ENCODE measurements around the gene KIRREL3.

The KIRREL3 gene

DNA sequence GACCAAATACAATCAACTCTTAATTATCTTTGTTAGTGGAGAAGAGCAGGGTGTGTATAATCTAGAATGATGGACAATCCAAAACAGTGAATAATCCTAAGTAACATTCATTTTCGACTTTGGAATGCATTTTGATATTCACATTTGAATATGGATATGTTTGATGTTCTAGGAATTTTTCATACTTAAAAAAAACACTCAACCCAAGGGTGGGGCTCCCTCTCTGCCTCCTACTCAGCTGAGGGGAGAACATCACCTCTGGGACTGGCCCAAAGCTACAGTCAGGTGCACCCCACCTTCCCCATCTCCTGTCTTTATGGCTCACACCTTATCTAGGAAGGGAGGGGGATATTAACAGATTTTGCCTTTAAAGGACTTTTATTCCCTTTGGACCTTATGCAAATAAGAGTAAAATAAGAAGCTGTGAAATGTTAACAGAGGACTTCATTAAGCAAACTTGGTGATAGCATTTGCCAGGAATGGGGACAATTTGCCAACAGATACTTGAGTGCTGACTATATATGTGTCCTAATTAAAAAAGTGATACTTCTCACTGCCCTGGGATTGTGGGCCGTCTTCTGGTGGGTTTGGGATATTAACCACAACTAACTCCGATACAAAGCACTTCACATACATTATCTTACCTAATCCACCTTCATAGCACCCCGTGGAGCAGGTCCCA, 458.1 kb downstream of the KIRREL3 start:
- TF ChIP-seq, protein P1, sequence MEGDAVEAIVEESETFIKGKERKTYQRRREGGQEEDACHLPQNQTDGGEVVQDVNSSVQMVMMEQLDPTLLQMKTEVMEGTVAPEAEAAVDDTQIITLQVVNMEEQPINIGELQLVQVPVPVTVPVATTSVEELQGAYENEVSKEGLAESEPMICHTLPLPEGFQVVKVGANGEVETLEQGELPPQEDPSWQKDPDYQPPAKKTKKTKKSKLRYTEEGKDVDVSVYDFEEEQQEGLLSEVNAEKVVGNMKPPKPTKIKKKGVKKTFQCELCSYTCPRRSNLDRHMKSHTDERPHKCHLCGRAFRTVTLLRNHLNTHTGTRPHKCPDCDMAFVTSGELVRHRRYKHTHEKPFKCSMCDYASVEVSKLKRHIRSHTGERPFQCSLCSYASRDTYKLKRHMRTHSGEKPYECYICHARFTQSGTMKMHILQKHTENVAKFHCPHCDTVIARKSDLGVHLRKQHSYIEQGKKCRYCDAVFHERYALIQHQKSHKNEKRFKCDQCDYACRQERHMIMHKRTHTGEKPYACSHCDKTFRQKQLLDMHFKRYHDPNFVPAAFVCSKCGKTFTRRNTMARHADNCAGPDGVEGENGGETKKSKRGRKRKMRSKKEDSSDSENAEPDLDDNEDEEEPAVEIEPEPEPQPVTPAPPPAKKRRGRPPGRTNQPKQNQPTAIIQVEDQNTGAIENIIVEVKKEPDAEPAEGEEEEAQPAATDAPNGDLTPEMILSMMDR (conservative IDR thresholded peaks at IDR 0.05; ENCODE audit: control insufficient read depth, insufficient read depth, low read depth, low read length), result no peak
- H3K4me3 ChIP-seq (ENCODE audit: control insufficient read depth, low read depth, low read length), result no peak overlapping the region
- no peak for DNase-seq (ENCODE audit: low read depth)

DNA sequence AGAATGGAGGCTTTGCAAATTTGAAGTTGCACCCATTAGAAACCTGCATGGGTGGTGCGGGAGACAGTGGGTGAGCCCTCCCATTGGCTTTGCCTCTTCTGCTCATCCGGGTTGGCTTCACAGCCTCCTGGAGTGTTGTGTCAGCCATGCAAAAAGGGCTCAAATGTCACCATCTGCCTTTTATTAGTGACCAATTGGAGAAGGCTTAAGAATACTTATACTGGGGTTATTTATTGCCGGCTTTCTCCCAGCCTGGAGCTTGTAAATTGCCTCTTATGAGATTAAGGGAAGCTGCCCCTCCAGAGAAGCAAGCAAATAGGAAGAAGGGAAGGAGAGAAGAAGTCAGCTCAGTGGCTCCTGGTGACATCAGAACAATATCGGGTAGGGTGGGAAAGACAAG, 462.5 kb downstream of the KIRREL3 start:
- DNase-seq (ENCODE audit: low read depth), result no peak
- H3K4me3 ChIP-seq (ENCODE audit: control insufficient read depth, low read depth, low read length), result no peak overlapping the region
- TF ChIP-seq, protein P1 (conservative IDR thresholded peaks at IDR 0.05; ENCODE audit: control insufficient read depth, insufficient read depth, low read depth, low read length), result no peak

DNA sequence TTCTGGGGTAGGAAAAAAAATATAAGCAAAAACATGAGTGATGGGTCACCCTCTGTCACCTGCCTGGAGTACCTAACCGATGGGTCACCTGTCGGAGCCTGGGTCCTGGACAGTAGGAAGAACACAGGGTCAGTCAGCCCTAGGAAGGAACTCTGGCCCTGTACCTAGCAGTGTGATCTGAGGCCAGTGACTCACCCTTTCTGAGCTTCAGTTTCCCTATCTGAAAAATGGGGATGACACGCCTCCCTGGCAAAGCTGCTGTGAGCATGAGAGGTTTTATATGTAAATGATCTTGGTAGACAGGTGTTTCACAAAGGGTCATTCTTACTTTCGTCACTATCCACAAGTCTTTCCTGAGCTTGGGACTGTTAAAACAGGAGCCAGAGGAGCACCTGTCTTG, 463.1 kb downstream of the KIRREL3 start:
- DNase-seq (ENCODE audit: low read depth), result no peak
- H3K4me3 ChIP-seq (ENCODE audit: control insufficient read depth, low read depth, low read length), result no peak overlapping the region
- TF ChIP-seq, protein P1 (conservative IDR thresholded peaks at IDR 0.05; ENCODE audit: control insufficient read depth, insufficient read depth, low read depth, low read length), result no peak

DNA sequence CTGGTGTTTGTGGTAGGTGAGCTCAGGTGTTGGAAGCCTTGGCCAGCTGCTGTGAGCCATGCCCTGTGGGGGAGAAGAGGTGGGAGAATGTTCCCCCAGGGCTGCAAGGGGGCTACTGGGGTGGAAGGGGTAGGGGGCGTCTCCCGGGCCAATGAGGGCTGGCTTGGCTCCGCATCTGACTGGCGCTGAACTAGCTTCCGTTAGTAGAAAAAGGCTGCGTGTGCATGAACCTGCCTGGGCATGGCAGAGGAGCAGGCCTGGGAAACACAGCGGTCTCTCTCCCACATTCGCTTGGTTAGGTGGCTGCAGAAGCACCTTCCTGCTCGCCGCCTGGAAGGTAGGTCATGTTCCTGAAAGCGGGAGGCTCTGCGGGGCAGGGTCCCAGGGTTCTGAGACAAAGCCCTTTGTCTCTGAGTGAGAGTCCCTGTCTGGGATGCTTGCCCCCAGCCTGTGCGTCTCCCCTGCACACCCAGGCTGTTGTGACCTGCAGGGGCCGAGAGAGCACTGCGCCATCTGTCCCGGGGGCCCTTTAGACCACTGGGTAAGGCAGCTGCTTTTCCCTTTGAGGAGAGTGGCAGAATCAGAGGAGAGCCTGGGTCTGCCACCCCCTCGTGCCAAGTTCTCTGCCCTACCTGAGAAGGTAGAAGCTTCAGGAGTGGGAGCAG, 466.3 kb downstream of the KIRREL3 start:
- TF ChIP-seq, protein P1 (conservative IDR thresholded peaks at IDR 0.05; ENCODE audit: control insufficient read depth, insufficient read depth, low read depth, low read length), result no peak
- DNase-seq (ENCODE audit: low read depth), result no peak
- H3K4me3 ChIP-seq (ENCODE audit: control insufficient read depth, low read depth, low read length), result no peak overlapping the region

DNA sequence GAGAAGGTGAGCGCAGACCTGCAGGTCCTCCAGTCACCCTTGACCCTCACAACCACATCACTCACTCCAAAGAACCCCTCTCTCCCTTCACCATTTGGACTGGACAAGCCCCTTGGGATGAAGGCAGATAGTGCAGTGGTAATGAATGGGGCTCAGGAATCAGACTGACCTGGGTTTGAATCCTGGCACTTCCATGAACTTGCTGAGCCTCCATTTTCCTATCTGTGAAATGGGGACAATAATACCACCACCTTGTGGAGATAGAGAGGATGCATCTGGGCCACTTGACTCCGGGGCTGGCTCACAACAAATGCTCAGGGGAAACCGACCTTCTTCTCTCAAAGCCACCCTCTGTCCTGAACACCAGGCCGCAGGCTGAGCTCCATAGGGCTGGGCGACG, 467.0 kb downstream of the KIRREL3 start:
- H3K4me3 ChIP-seq (ENCODE audit: control insufficient read depth, low read depth, low read length), result no peak overlapping the region
- TF ChIP-seq, protein P1 (conservative IDR thresholded peaks at IDR 0.05; ENCODE audit: control insufficient read depth, insufficient read depth, low read depth, low read length), result no peak

DNA sequence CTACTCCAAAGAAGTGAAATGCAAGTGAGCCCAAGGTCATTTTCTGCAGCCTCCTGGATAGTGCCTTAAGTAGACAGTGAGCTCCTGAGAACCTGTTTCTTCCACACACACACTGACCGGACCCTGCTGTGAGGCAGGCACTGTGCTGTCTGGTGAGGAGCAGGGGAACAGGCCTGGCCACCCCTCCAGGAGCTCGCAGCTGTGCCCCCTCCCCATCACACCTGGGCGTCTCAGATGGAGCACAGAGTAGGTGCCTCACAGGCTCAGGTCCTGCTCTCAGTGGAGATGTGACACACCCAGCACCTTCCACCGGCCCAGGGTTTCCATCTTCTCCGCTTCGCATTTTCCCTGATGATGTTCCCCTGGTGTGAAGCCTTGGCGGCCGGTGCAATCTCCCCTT, 470.2 kb downstream of the KIRREL3 start:
- no peak for DNase-seq (ENCODE audit: low read depth)
- TF ChIP-seq, protein P1 (conservative IDR thresholded peaks at IDR 0.05; ENCODE audit: control insufficient read depth, insufficient read depth, low read depth, low read length), result no peak
- no peak overlapping the region for H3K4me3 ChIP-seq (ENCODE audit: control insufficient read depth, low read depth, low read length)

More for the DNA sequence above, 467.0 kb downstream of the KIRREL3 start:
- DNase-seq (ENCODE audit: low read depth), result no peak
